Mesendoderm (in vitro differentiated cells): Measurements from ENCODE around the gene AFF3.

ENCODE experiments used
- DNase-seq: peaks from one replicate; pipeline ENCODE4 v3.0.0; 2013
- H2AK5ac ChIP-seq: 2 replicates; pipeline ENCODE4 v1.6.1; 2013; ENCODE audit warnings: low read length, inconsistent platforms
- H2BK120ac ChIP-seq: 2 replicates; pipeline ENCODE4 v1.6.1; 2013; ENCODE audit warnings: low read depth, mild to moderate bottlenecking, low read length, moderate library complexity, mixed read lengths
- H2BK15ac ChIP-seq: replicated peaks from 2 replicates; pipeline ENCODE4 v1.6.1; 2013; ENCODE audit warnings: low read depth, mild to moderate bottlenecking, moderate library complexity
- H2BK5ac ChIP-seq: 2 replicates; pipeline ENCODE4 v1.6.1; 2013; ENCODE audit warnings: low read length, inconsistent platforms
- H3K18ac ChIP-seq: 2 replicates; pipeline ENCODE4 v1.6.1; 2013; ENCODE audit warnings: mild to moderate bottlenecking, low read length, mixed read lengths
- H3K23ac ChIP-seq: one replicate; pipeline ENCODE4 v1.6.1; 2013; ENCODE audit warnings: low read length
- H3K27ac ChIP-seq: 2 replicates; pipeline ENCODE4 v1.5.1; 2013; ENCODE audit warnings: low read depth, mild to moderate bottlenecking, inconsistent platforms, low read length, moderate library complexity
- H3K27me3 ChIP-seq: 2 replicates; pipeline ENCODE4 v1.6.1; 2013; ENCODE audit warnings: low read length, control low read depth, mild to moderate bottlenecking, inconsistent platforms; ENCODE audit not compliant: insufficient read depth, poor library complexity
- H3K36me3 ChIP-seq: 2 replicates; pipeline ENCODE4 v1.6.1; 2013; ENCODE audit warnings: low read length, inconsistent platforms; ENCODE audit not compliant: control insufficient read depth, insufficient read depth
- H3K4ac ChIP-seq: one replicate; pipeline ENCODE4 v1.6.1; 2013; ENCODE audit warnings: low read depth, mild to moderate bottlenecking, low read length, moderate library complexity
- H3K4me1 ChIP-seq: 2 replicates; pipeline ENCODE4 v1.6.1; 2013; ENCODE audit warnings: low read depth, low read length, inconsistent platforms; ENCODE audit not compliant: control insufficient read depth
- H3K4me2 ChIP-seq: 2 replicates; pipeline ENCODE4 v1.6.1; 2013; ENCODE audit warnings: low read length
- H3K4me3 ChIP-seq: 2 replicates; pipeline ENCODE4 v1.5.1; 2013; ENCODE audit warnings: mild to moderate bottlenecking, low read length
- H3K56ac ChIP-seq: one replicate; pipeline ENCODE4 v1.6.1; 2013; ENCODE audit warnings: low read length
- H3K79me1 ChIP-seq: 2 replicates; pipeline ENCODE4 v1.6.1; 2013; ENCODE audit warnings: low read length, inconsistent platforms
- H3K79me2 ChIP-seq: 2 replicates; pipeline ENCODE4 v1.6.1; 2013; ENCODE audit warnings: mild to moderate bottlenecking, low read length; ENCODE audit not compliant: control insufficient read depth, insufficient read depth
- H3K9ac ChIP-seq: 2 replicates; pipeline ENCODE4 v1.6.1; 2013; ENCODE audit warnings: low read length, inconsistent platforms
- H4K5ac ChIP-seq: one replicate; pipeline ENCODE4 v1.6.1; 2013; ENCODE audit warnings: low read length
- H4K8ac ChIP-seq: one replicate; pipeline ENCODE4 v1.6.1; 2013; ENCODE audit warnings: low read depth, mild to moderate bottlenecking, control low read depth, low read length, moderate library complexity
- WGBS: extraction: QIAGEN DNeasy Blood & Tissue Kit; methylation state at CpG from one replicate; pipeline ENCODE4 v1.1.7; 2013; ENCODE audit warnings: low lambda C conversion rate, missing lambda C conversion rate; ENCODE audit not compliant: insufficient coverage; ENCODE audit errors: extremely low coverage; 5-methylcytosine and 5-hydroxymethylcytosine counted together

Gene AFF3

GRCh38 chr2:100178864-100179263, 36.5 kb upstream of the AFF3 start:
- Histone ChIP-seq H3K4me1 (peaks cover 4% of the 10 kb centered on the region), H3K79me1 (no peaks in the 10 kb centered on the region), H3K27ac (no peak overlapping the region), H3K18ac (no peak overlapping the region), H2BK15ac (no peak overlapping the region), H4K5ac (no peak overlapping the region), H2BK5ac (no peak overlapping the region), H3K23ac (no peak overlapping the region), H3K56ac (no peak overlapping the region), H3K36me3 (no peaks in the 10 kb centered on the region), H3K4me3 (no peak overlapping the region), H3K4ac (no peak overlapping the region), H2AK5ac (no peak overlapping the region), H2BK120ac (no peak overlapping the region), H4K8ac (no peak overlapping the region), H3K9ac (no peak overlapping the region), H3K27me3 (no peaks in the 10 kb centered on the region), H3K79me2 (no peaks in the 10 kb centered on the region), H3K4me2 (no peak overlapping the region)
- WGBS = no CpG with 5 or more reads among the region's 3 CpGs
- DNase-seq = no peak

DNA sequence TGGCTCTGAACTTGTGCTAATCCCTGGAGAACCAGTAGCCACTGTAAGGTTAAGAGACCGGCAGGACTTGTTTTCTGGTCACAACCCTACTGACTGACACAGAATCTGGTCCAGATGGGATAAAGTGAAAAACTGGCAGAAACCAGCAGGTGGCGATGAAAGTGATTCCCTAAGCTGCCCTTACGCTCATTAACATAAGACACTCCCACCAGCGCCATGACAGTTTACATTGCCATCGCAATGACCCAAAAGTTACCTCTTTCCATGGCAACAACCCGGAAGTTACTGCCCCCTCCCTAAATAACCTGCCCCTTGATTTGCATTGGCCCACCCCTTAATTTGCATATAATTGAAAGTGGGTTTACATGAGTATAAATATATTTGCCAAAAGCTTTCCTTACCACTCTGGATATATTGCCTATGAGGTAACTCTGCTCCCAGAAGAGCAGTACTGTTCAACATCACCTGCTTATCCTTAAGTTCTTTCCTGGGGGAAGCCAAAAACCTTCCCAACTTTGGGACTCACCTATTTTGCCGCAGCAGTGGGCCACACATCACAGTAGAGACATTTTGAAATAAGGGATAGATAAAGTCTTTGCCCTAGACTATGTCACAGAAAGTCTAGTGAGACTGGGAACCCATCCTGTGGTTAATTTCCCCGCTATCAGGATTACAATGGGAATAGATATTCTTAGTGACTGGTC, 35.8 kb upstream of the AFF3 start:
- no peak overlapping the region for H4K5ac ChIP-seq
- H3K23ac ChIP-seq = no peak overlapping the region
- no peaks in the 10 kb centered on the region for H3K36me3 ChIP-seq
- H3K18ac ChIP-seq = no peak overlapping the region
- no peak overlapping the region for H3K4me2 ChIP-seq
- no peak overlapping the region for H3K27ac ChIP-seq
- no peak overlapping the region for H4K8ac ChIP-seq
- no peaks in the 10 kb centered on the region for H3K79me2 ChIP-seq
- H3K9ac ChIP-seq = no peak overlapping the region
- no peak overlapping the region for H2BK15ac ChIP-seq
- H2AK5ac ChIP-seq = no peak overlapping the region
- no peak overlapping the region for H2BK5ac ChIP-seq
- DNase-seq = peak; percentile 98
- no CpG with 5 or more reads among the region's 8 CpGs for WGBS
- H3K27me3 ChIP-seq = no peaks in the 10 kb centered on the region
- no peaks in the 10 kb centered on the region for H3K79me1 ChIP-seq
- peaks cover 4% of the 10 kb centered on the region for H3K4me1 ChIP-seq
- H3K4me3 ChIP-seq = no peak overlapping the region
- no peak overlapping the region for H3K56ac ChIP-seq
- no peak overlapping the region for H3K4ac ChIP-seq
- H2BK120ac ChIP-seq = no peak overlapping the region

DNA sequence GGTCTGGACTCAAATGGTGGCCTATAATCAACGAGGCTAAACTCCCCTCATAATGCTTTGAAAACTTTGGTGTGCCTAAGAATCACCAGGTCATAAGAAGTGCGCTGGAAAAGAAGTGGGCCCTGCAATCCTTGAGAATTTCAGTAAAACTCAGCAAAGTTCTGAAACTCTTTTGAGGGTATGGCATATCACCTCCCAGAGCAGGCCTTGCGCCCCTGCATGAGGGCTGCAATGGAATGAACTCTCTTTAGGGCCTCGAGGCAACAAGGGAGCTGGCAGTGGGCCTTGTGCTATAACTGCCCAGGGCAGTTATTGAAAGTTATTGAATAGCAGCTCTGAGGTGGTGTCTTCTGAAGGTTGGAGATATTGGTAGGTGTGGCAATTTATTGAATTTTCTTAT, 34.5 kb upstream of the AFF3 start:
- Histone ChIP-seq H3K23ac (no peak overlapping the region), H3K4me3 (no peak overlapping the region)

DNA sequence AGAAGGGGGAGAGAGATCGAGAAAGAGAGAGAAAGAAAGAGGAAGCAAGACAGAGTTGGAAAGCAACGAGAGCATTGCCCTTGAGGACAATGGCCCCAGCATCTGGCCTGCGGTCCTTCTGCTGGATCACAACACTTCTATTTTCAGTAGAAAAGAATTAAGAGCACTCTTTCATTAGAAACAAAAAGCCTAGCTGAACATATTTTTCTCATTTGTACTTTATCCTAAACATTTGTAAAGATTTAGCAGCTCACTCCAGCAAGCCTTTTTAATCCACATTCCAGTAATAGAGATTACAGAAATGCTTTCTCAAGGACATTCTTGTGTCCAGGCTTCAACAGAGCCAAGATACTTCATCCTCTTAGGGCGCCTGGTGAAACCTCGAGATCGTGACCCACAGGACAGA, 31.6 kb upstream of the AFF3 start:
- no CpG with 5 or more reads among the region's 6 CpGs for WGBS
- Histone ChIP-seq H3K56ac (no peak overlapping the region), H3K4me2 (no peak overlapping the region), H3K18ac (no peak overlapping the region), H3K4me3 (no peak overlapping the region), H3K79me2 (no peaks in the 10 kb centered on the region), H3K4me1 (no peaks in the 10 kb centered on the region), H3K9ac (no peak overlapping the region), H3K27me3 (no peaks in the 10 kb centered on the region), H4K5ac (no peak overlapping the region), H3K36me3 (no peaks in the 10 kb centered on the region), H2BK5ac (no peak overlapping the region), H2AK5ac (no peak overlapping the region), H3K4ac (no peak overlapping the region), H4K8ac (no peak overlapping the region), H3K23ac (no peak overlapping the region), H2BK15ac (no peak overlapping the region), H2BK120ac (no peak overlapping the region), H3K79me1 (no peaks in the 10 kb centered on the region), H3K27ac (no peak overlapping the region)
- no peak for DNase-seq

More for the DNA sequence above, 34.5 kb upstream of the AFF3 start:
- H2BK120ac ChIP-seq = no peak overlapping the region
- H2AK5ac ChIP-seq = no peak overlapping the region
- no CpG with 5 or more reads among the region's 4 CpGs for WGBS
- no peak overlapping the region for H3K4me2 ChIP-seq
- no peak overlapping the region for H2BK15ac ChIP-seq
- no peaks in the 10 kb centered on the region for H3K79me2 ChIP-seq
- no peaks in the 10 kb centered on the region for H3K79me1 ChIP-seq
- H3K18ac ChIP-seq = no peak overlapping the region
- H3K27ac ChIP-seq = no peak overlapping the region
- H3K56ac ChIP-seq = no peak overlapping the region
- no peaks in the 10 kb centered on the region for H3K36me3 ChIP-seq
- H4K5ac ChIP-seq = no peak overlapping the region
- no peaks in the 10 kb centered on the region for H3K27me3 ChIP-seq
- H3K4ac ChIP-seq = no peak overlapping the region
- no peaks in the 10 kb centered on the region for H3K4me1 ChIP-seq
- H2BK5ac ChIP-seq = no peak overlapping the region
- H4K8ac ChIP-seq = no peak overlapping the region
- no peak overlapping the region for H3K9ac ChIP-seq
- no peak for DNase-seq

GRCh38 chr2:100166701-100167100, 24.3 kb upstream of the AFF3 start:
- WGBS = no CpG with 5 or more reads among the region's 6 CpGs
- Histone ChIP-seq H2AK5ac (no peak overlapping the region), H3K4me3 (no peak overlapping the region), H3K4me1 (no peaks in the 10 kb centered on the region), H3K9ac (no peak overlapping the region), H4K5ac (no peak overlapping the region), H3K56ac (no peak overlapping the region), H3K23ac (no peak overlapping the region), H3K36me3 (no peaks in the 10 kb centered on the region), H3K79me2 (no peaks in the 10 kb centered on the region), H3K18ac (no peak overlapping the region), H3K4me2 (no peak overlapping the region), H3K27ac (no peak overlapping the region), H2BK120ac (no peak overlapping the region), H4K8ac (no peak overlapping the region), H3K4ac (no peak overlapping the region), H3K27me3 (no peaks in the 10 kb centered on the region), H3K79me1 (no peaks in the 10 kb centered on the region), H2BK5ac (no peak overlapping the region), H2BK15ac (no peak overlapping the region)
- DNase-seq = no peak

- no peak overlapping the region for H2BK15ac ChIP-seq
- H3K4me3 ChIP-seq = no peak overlapping the region
- no peaks in the 10 kb centered on the region for H3K79me1 ChIP-seq
- no peak overlapping the region for H3K4ac ChIP-seq
- H3K79me2 ChIP-seq = no peaks in the 10 kb centered on the region
- no peak overlapping the region for H4K5ac ChIP-seq
- no peak overlapping the region for H2BK120ac ChIP-seq
- no peak overlapping the region for H3K27ac ChIP-seq
- no peak overlapping the region for H3K4me2 ChIP-seq
- H3K36me3 ChIP-seq = no peaks in the 10 kb centered on the region
- H4K8ac ChIP-seq = no peak overlapping the region
- H3K27me3 ChIP-seq = no peaks in the 10 kb centered on the region
- H3K18ac ChIP-seq = no peak overlapping the region
- no peaks in the 10 kb centered on the region for H3K4me1 ChIP-seq
- no peak overlapping the region for H2AK5ac ChIP-seq
- H3K56ac ChIP-seq = no peak overlapping the region
- H3K23ac ChIP-seq = no peak overlapping the region
- H3K9ac ChIP-seq = no peak overlapping the region
- no peak for DNase-seq
- H2BK5ac ChIP-seq = no peak overlapping the region
These were observed 21.2 kb upstream of the AFF3 start for GRCh38 chr2:100163605-100164004.
